Astrocyte (in vitro differentiated cells and primary cell): ENCODE measurements around the gene DRC7. TPM values are rescaled to one million over a fixed set of nuclear protein-coding genes. Genes with fewer than 3 reads are reported as not detected.

Experiments used
- DNase-seq: peaks from one replicate; pipeline ENCODE4 v3.0.0-alpha.2; 2010; ENCODE audit warnings: low read depth
- FAIRE-seq: peaks from 2 replicates; lab custom pipeline; 2011; peaks lifted over from hg19 to GRCh38; lab: Jason Lieb, UNC
- H2AFZ ChIP-seq: 2 replicates; pipeline ENCODE4 v1.6.0; 2012; ENCODE audit warnings: low read depth, low read length, inconsistent platforms
- H3K27ac ChIP-seq: 2 replicates; pipeline ENCODE4 v1.5.1; 2011; ENCODE audit warnings: low read depth, low read length, inconsistent platforms
- H3K27me3 ChIP-seq: 2 replicates; pipeline ENCODE4 v1.6.0; 2011; ENCODE audit warnings: low read length, inconsistent platforms; ENCODE audit not compliant: insufficient read depth
- H3K36me3 ChIP-seq: 2 replicates; pipeline ENCODE4 v1.5.1; 2011; ENCODE audit warnings: low read length, inconsistent platforms; ENCODE audit not compliant: insufficient read depth
- H3K4me1 ChIP-seq: 2 replicates; pipeline ENCODE4 v1.5.1; 2011; ENCODE audit warnings: low read length, inconsistent platforms; ENCODE audit not compliant: insufficient read depth
- H3K4me2 ChIP-seq: 2 replicates; pipeline ENCODE4 v1.6.0; 2012; ENCODE audit warnings: low read length, inconsistent platforms
- H3K4me3 ChIP-seq: 2 replicates; pipeline ENCODE4 v1.5.1; 2011; ENCODE audit warnings: low read depth, mild to moderate bottlenecking, low read length, inconsistent platforms; ENCODE audit not compliant: insufficient read depth
- H3K79me2 ChIP-seq: 2 replicates; pipeline ENCODE4 v1.6.0; 2012; ENCODE audit warnings: mild to moderate bottlenecking, low read length, inconsistent platforms; ENCODE audit not compliant: insufficient read depth
- H3K9ac ChIP-seq: 2 replicates; pipeline ENCODE4 v1.6.0; 2012; ENCODE audit warnings: mild to moderate bottlenecking, low read length, inconsistent platforms
- H3K9me3 ChIP-seq: 2 replicates; pipeline ENCODE4 v1.5.1; 2012; ENCODE audit warnings: low read depth, mild to moderate bottlenecking, low read length, inconsistent platforms; ENCODE audit not compliant: insufficient read depth
- H4K20me1 ChIP-seq: 2 replicates; pipeline ENCODE4 v1.6.0; 2012; ENCODE audit warnings: low read length, inconsistent platforms; ENCODE audit not compliant: insufficient read depth
- H3K27ac Mint-ChIP-seq: one replicate; pipeline ENCODE4 v1.8.0; 2021; ENCODE audit warnings: mild to moderate bottlenecking, mixed read lengths; ENCODE audit not compliant: unreplicated experiment
- H3K27me3 Mint-ChIP-seq: one replicate; pipeline ENCODE4 v1.8.0; 2021; ENCODE audit warnings: low read depth, mixed read lengths; ENCODE audit not compliant: unreplicated experiment
- H3K36me3 Mint-ChIP-seq: one replicate; pipeline ENCODE4 v1.8.0; 2021; ENCODE audit warnings: low read depth, mixed read lengths; ENCODE audit not compliant: unreplicated experiment
- H3K4me1 Mint-ChIP-seq: one replicate; pipeline ENCODE4 v1.8.0; 2021; ENCODE audit warnings: low read depth, mixed read lengths; ENCODE audit not compliant: unreplicated experiment
- H3K4me3 Mint-ChIP-seq: one replicate; pipeline ENCODE4 v1.8.0; 2021; ENCODE audit warnings: mild to moderate bottlenecking, moderate library complexity, mixed read lengths; ENCODE audit not compliant: unreplicated experiment
- H3K9me3 Mint-ChIP-seq: one replicate; pipeline ENCODE4 v1.8.0; 2021; ENCODE audit warnings: mild to moderate bottlenecking, mixed read lengths; ENCODE audit not compliant: unreplicated experiment
- EZH2 ChIP-seq: IDR thresholded peaks from 2 replicates; pipeline ENCODE4 v1.6.1; 2012; ENCODE audit warnings: mild to moderate bottlenecking, low read length, inconsistent platforms; ENCODE audit not compliant: insufficient read depth
- total RNA-seq: library from RNA; stranded (reverse); gene quantifications from 2 replicates; pipeline ENCODE4 v1.2.1, GENCODE V29; 2021
- TF ChIP-seq, protein P1 (sequence below): IDR thresholded peaks from 2 replicates; pipeline ENCODE4 v1.5.1; 2011; ENCODE audit warnings: low read depth, mild to moderate bottlenecking, inconsistent platforms, low read length, moderate library complexity; ENCODE audit not compliant: insufficient read depth

The DRC7 gene
- total RNA-seq, 1 donor from 2014 or later: not detected

DNA sequence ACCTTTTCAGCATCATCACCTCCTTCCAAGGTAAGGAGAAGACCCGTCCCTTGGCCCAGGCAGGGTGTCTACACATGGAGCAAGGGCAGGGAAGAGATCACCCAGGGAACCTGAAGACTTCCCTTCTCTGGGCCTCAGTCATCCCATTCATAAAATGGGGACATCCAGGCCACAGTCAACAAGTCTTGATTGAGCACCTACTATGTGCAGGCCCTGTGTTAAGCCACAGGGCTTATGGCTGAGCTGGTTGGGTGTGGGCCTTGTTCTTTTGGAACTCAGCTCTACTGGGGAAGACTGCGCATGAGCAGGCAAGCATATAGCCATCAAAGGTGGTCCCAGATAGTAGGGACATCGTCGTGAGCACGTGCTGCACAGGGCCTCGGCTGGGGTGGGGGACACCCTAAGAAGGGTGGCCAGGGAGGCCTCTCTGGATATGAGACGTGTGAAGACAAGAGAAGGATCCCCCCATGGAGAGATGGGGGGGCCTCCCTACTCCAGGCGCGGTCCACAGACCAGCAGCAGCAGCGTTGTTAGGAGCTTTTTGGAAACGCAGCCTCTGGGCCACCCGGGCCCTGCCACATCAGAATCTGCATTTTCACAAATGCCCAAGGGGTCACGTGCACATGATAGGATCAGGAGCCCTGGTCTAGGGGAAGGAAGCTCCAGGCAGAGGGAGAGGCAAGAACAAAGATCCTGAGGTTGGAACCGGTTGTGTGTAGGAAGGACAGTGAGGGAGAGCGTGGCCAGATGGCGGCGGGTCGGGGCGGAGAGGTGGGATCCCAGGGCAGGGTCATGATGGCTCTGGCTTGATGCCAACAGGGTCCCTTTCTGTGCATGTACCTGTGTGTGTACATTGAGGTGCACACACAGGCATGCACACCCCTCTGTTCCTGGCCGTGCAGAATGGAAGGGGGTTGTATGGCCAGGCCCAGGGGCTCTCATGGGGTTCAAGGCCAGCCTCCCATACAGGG is 32.4 kb upstream of the DRC7 start:
- H3K9ac ChIP-seq: no peak overlapping the region
- no peaks in the 10 kb centered on the region for H3K4me1 Mint-ChIP-seq
- no peaks in the 10 kb centered on the region for H3K9me3 ChIP-seq
- no peak overlapping the region for H3K4me3 ChIP-seq
- no peaks in the 10 kb centered on the region for H3K79me2 ChIP-seq
- no peaks in the 10 kb centered on the region for H4K20me1 ChIP-seq
- no peaks in the 10 kb centered on the region for H3K36me3 ChIP-seq
- H3K27ac ChIP-seq: no peak overlapping the region
- no peak overlapping the region for H3K4me3 Mint-ChIP-seq
- DNase-seq (no peak), FAIRE-seq (no peak)
- TF ChIP-seq, protein P1, sequence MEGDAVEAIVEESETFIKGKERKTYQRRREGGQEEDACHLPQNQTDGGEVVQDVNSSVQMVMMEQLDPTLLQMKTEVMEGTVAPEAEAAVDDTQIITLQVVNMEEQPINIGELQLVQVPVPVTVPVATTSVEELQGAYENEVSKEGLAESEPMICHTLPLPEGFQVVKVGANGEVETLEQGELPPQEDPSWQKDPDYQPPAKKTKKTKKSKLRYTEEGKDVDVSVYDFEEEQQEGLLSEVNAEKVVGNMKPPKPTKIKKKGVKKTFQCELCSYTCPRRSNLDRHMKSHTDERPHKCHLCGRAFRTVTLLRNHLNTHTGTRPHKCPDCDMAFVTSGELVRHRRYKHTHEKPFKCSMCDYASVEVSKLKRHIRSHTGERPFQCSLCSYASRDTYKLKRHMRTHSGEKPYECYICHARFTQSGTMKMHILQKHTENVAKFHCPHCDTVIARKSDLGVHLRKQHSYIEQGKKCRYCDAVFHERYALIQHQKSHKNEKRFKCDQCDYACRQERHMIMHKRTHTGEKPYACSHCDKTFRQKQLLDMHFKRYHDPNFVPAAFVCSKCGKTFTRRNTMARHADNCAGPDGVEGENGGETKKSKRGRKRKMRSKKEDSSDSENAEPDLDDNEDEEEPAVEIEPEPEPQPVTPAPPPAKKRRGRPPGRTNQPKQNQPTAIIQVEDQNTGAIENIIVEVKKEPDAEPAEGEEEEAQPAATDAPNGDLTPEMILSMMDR: no peak
- TF ChIP-seq EZH2: no peak
- H3K27me3 Mint-ChIP-seq: peaks cover 13% of the 10 kb centered on the region
- no peak overlapping the region for H3K27ac Mint-ChIP-seq
- H3K36me3 Mint-ChIP-seq: peaks cover 5% of the 10 kb centered on the region
- H3K4me2 ChIP-seq: no peak overlapping the region
- H2AFZ ChIP-seq: no peak overlapping the region
- H3K27me3 ChIP-seq: no peaks in the 10 kb centered on the region
- no peaks in the 10 kb centered on the region for H3K9me3 Mint-ChIP-seq
- no peaks in the 10 kb centered on the region for H3K4me1 ChIP-seq

DNA sequence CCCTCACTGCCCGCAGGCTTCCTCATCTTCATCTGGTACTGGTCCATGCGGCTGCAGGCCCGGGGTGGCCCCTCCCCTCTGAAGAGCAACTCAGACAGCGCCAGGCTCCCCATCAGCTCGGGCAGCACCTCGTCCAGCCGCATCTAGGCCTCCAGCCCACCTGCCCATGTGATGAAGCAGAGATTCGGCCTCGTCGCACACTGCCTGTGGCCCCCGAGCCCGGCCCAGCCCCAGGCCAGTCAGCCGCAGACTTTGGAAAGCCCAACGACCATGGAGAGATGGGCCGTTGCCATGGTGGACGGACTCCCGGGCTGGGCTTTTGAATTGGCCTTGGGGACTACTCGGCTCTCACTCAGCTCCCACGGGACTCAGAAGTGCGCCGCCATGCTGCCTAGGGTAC is 31.2 kb upstream of the DRC7 start:
- Mint-ChIP-seq H3K27ac (no peak overlapping the region), H3K4me1 (no peaks in the 10 kb centered on the region), H3K9me3 (no peaks in the 10 kb centered on the region), H3K4me3 (no peak overlapping the region), H3K27me3 (peaks cover 8% of the 10 kb centered on the region), H3K36me3 (peaks cover 3% of the 10 kb centered on the region)
- no peak for DNase-seq
- H3K9me3 ChIP-seq: no peaks in the 10 kb centered on the region
- no peak overlapping the region for H3K4me3 ChIP-seq
- H3K27me3 ChIP-seq: no peaks in the 10 kb centered on the region
- no peak overlapping the region for H3K4me2 ChIP-seq
- H3K79me2 ChIP-seq: no peaks in the 10 kb centered on the region
- no peak overlapping the region for H2AFZ ChIP-seq
- FAIRE-seq: no peak
- H3K9ac ChIP-seq: no peak overlapping the region
- TF ChIP-seq EZH2: no peak
- TF ChIP-seq, protein P1: no peak
- no peaks in the 10 kb centered on the region for H4K20me1 ChIP-seq
- H3K36me3 ChIP-seq: no peaks in the 10 kb centered on the region
- H3K4me1 ChIP-seq: no peaks in the 10 kb centered on the region
- H3K27ac ChIP-seq: no peak overlapping the region
